Endothelial cell (in vitro differentiated cells): Measurements from ENCODE around the gene BCAT1. TPM values are rescaled to one million over a fixed set of nuclear protein-coding genes. Genes with fewer than 3 reads are reported as not detected.

Source experiments
- DNase-seq: peaks from one replicate; pipeline ENCODE4 v3.0.0; 2021; ENCODE audit warnings: low spot score
- H3K27ac Mint-ChIP-seq: one replicate; pipeline ENCODE4 v1.8.0; 2021; ENCODE audit warnings: mixed read lengths, inconsistent platforms; ENCODE audit not compliant: unreplicated experiment
- H3K27me3 Mint-ChIP-seq: one replicate; pipeline ENCODE4 v1.8.0; 2021; ENCODE audit warnings: mild to moderate bottlenecking, moderate library complexity, mixed read lengths, inconsistent platforms; ENCODE audit not compliant: unreplicated experiment
- H3K36me3 Mint-ChIP-seq: one replicate; pipeline ENCODE4 v1.8.0; 2021; ENCODE audit warnings: mild to moderate bottlenecking, low read depth, mixed read lengths, inconsistent platforms; ENCODE audit not compliant: unreplicated experiment
- H3K4me1 Mint-ChIP-seq: one replicate; pipeline ENCODE4 v1.8.0; 2021; ENCODE audit warnings: mild to moderate bottlenecking, mixed read lengths, inconsistent platforms; ENCODE audit not compliant: unreplicated experiment
- H3K4me3 Mint-ChIP-seq: one replicate; pipeline ENCODE4 v1.8.0; 2021; ENCODE audit warnings: mild to moderate bottlenecking, mixed read lengths, inconsistent platforms; ENCODE audit not compliant: unreplicated experiment
- H3K9me3 Mint-ChIP-seq: one replicate; pipeline ENCODE4 v1.8.0; 2021; ENCODE audit warnings: mixed read lengths, inconsistent platforms; ENCODE audit not compliant: unreplicated experiment
- CTCF ChIP-seq: fragments of 200-600 bp; sonication (generic); IDR thresholded peaks from one replicate; pipeline ENCODE4 v1.5.0; 2021; ENCODE audit warnings: antibody characterized with exemption; ENCODE audit not compliant: unreplicated experiment
- total RNA-seq: library from RNA; stranded (reverse); fragmentation: NEBNext Ultra II Directional; extraction: Animal tissue kit (Norgen Biotek cat#: 25700); gene quantifications from one replicate; pipeline ENCODE4 v1.2.1, GENCODE V29; 2021; ENCODE audit not compliant: unreplicated experiment

BCAT1 gene
- total RNA-seq, 1 donor from 2014 or later: 110 TPM

- Mint-ChIP-seq H3K4me1 (peaks cover 12% of the 10 kb centered on the region), H3K27ac (no peak overlapping the region), H3K27me3 (peaks cover 1% of the 10 kb centered on the region), H3K4me3 (no peak overlapping the region), H3K36me3 (peaks cover 21% of the 10 kb centered on the region), H3K9me3 (no peaks in the 10 kb centered on the region)
- no peak for DNase-seq
- TF ChIP-seq CTCF: no peak
These were observed 127.2 kb downstream of the BCAT1 start for GRCh38 chr12:24821691-24822090.

GRCh38 chr12:24820872-24821271, 128.0 kb downstream of the BCAT1 start:
- DNase-seq: no peak
- no peaks in the 10 kb centered on the region for H3K9me3 Mint-ChIP-seq
- H3K4me3 Mint-ChIP-seq: no peak overlapping the region
- H3K36me3 Mint-ChIP-seq: peaks cover 17% of the 10 kb centered on the region
- no peak for TF ChIP-seq CTCF
- peaks cover 20% of the 10 kb centered on the region for H3K4me1 Mint-ChIP-seq
- H3K27me3 Mint-ChIP-seq: peaks cover 1% of the 10 kb centered on the region
- H3K27ac Mint-ChIP-seq: no peak overlapping the region

- no peaks in the 10 kb centered on the region for H3K9me3 Mint-ChIP-seq
- H3K36me3 Mint-ChIP-seq: peaks cover 4% of the 10 kb centered on the region
- no peaks in the 10 kb centered on the region for H3K27me3 Mint-ChIP-seq
- no peak for TF ChIP-seq CTCF
- H3K27ac Mint-ChIP-seq: no peak overlapping the region
- no peak for DNase-seq
- H3K4me3 Mint-ChIP-seq: no peak overlapping the region
- H3K4me1 Mint-ChIP-seq: peaks cover 36% of the 10 kb centered on the region
These were observed 130.6 kb downstream of the BCAT1 start for GRCh38 chr12:24818351-24818750.

- TF ChIP-seq CTCF: no peak
- Mint-ChIP-seq H3K27ac (no peak overlapping the region), H3K4me3 (no peak overlapping the region), H3K4me1 (peaks cover 36% of the 10 kb centered on the region), H3K36me3 (no peaks in the 10 kb centered on the region), H3K27me3 (no peaks in the 10 kb centered on the region), H3K9me3 (no peaks in the 10 kb centered on the region)
- DNase-seq: no peak
These were observed 133.8 kb downstream of the BCAT1 start for GRCh38 chr12:24815114-24815423.

- Mint-ChIP-seq H3K27me3 (no peaks in the 10 kb centered on the region), H3K4me3 (no peak overlapping the region), H3K27ac (no peak overlapping the region), H3K4me1 (peaks cover 36% of the 10 kb centered on the region), H3K36me3 (no peaks in the 10 kb centered on the region), H3K9me3 (no peaks in the 10 kb centered on the region)
- no peak for TF ChIP-seq CTCF
- DNase-seq: no peak
These were observed 134.4 kb downstream of the BCAT1 start for GRCh38 chr12:24814379-24815113.
